ENCODE measurements around the gene EIF5A. TPM values are rescaled to one million over a fixed set of nuclear protein-coding genes. Genes with fewer than 3 reads are reported as not detected.
A peak's percentile ranks its signal among the peaks of the same experiment; 100 is the strongest.

Gene EIF5A
- total RNA-seq, 4 donors from 2014 or later = 115 to 384 (median 273) TPM

DNA sequence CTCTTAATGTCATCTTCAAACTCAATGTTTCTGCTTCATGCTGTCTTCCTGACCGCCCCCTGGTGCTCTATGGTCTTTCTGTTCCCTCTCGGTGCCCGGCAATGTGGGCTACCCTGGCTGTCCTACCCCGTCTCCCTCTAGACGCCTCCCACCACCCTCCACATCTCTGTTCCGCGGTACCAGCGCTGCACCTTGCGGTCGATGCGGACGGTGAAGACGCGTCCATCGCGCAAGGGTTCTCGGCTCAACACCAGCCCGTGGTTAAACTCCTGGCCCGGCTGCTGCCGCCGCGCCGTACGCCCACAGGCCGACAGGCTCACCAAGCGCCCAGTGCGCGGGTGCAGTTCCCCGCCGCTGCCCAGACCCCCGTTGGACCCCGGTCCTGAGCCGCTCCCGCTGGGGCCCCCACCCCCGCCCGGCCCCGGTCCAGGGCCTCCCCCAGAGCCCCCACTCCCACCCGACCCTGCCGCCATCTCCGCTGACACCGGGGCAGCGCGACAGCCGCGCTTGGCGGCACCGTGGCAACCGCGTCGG, 21.5 kb downstream of the EIF5A start, which contains the start of gene NEURL4:
Gene NEURL4 (minus strand): TSS at position 496 of the 534 bp plus-strand sequence. CDS start 23 bp downstream, at position 473.
- peak within 1 kb of the TSS; percentile 78 to 99 (median 93) for H3K4me3 ChIP-seq
- in situ Hi-C loops (cut with MboI; ENCODE audit: low sequenced_read_pairs in 4 of 4) (loop anchor here in 1 of 4 donors (25.0 kb wide), 1 partner anchor 292 kb away; the partner anchor contains the start of genes SLC16A11 and SLC16A13), intact Hi-C loops (cut with DNase I; ENCODE audit: low total_unique reads) (loop anchor here (1.0 to 5.0 kb wide), 3 partner anchors 21 to 233 kb away; partner anchors contain the start of genes EIF5A and SENP3)
- H3K9me3 ChIP-seq = no peaks in the 10 kb centered on the region
- H3K27me3 ChIP-seq = no peaks in the 10 kb centered on the region
- TF ChIP-seq, protein P1, sequence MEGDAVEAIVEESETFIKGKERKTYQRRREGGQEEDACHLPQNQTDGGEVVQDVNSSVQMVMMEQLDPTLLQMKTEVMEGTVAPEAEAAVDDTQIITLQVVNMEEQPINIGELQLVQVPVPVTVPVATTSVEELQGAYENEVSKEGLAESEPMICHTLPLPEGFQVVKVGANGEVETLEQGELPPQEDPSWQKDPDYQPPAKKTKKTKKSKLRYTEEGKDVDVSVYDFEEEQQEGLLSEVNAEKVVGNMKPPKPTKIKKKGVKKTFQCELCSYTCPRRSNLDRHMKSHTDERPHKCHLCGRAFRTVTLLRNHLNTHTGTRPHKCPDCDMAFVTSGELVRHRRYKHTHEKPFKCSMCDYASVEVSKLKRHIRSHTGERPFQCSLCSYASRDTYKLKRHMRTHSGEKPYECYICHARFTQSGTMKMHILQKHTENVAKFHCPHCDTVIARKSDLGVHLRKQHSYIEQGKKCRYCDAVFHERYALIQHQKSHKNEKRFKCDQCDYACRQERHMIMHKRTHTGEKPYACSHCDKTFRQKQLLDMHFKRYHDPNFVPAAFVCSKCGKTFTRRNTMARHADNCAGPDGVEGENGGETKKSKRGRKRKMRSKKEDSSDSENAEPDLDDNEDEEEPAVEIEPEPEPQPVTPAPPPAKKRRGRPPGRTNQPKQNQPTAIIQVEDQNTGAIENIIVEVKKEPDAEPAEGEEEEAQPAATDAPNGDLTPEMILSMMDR (IDR thresholded peaks at IDR 0.05 in 4 of 5, conservative IDR thresholded peaks at IDR 0.05 in 1 of 5) = no peak
- no peak for TF ChIP-seq POLR2A (IDR thresholded peaks at IDR 0.05)
- peaks cover 15 to 24% of the 10 kb centered on the region in 2 donors for H3K4me1 ChIP-seq
- DNase-seq (no peak), ATAC-seq (peak; percentile 14 to 21)
- H3K36me3 ChIP-seq = peaks cover 0 to 22% of the 10 kb centered on the region in 2 donors
- H3K27ac ChIP-seq = peak within 1 kb of the TSS; percentile 94 to 99 (median 96)

DNA sequence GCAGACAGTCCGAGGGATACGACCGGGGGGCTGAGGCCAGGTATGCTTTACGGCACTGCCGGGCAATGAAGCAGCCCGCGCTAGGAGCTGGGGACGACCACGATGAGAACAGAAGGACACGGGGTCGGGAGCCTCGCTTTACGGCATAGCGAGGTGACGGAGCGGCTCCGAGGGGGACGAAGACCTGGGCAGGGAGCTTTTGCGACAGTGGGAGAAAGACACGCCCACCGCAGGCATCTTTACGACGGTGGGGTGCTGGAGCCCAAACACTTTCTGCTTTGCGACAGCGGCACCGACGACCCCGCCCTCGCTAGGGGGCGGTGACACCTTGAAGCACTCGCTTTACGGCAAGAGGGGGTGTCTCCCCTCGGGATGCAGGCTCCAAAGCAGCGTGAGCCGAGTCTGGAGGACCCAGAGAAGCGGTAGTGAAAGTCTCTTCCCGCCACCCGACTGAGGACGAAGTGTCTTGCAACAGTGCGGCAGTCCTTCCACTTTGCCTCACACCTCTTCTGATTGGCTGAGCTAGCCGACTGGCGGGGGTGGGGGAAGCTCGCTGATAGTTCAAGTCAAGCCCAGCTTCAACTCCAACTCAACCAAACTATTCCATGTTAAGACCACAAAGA, 22.1 kb downstream of the EIF5A start:
- Histone ChIP-seq H3K4me1 (peaks cover 15 to 24% of the 10 kb centered on the region in 2 donors), H3K27me3 (peaks cover 0 to 3% (median 2%) of the 10 kb centered on the region in 3 donors), H3K27ac (peak overlapping the region; percentile 94 to 99 (median 96)), H3K4me3 (peak overlapping the region; percentile 78 to 99 (median 93)), H3K36me3 (peaks cover 0 to 16% of the 10 kb centered on the region in 2 donors), H3K9me3 (no peaks in the 10 kb centered on the region)
- peak; percentile 97 to 99 for DNase-seq
- peak; percentile 87 to 92 for TF ChIP-seq POLR2A (IDR thresholded peaks at IDR 0.05)
- TF ChIP-seq, protein P1 (IDR thresholded peaks at IDR 0.05 in 4 of 5, conservative IDR thresholded peaks at IDR 0.05 in 1 of 5) = no peak
- ATAC-seq = peak; percentile 87 to 88
- in situ Hi-C loops (cut with MboI; ENCODE audit: low sequenced_read_pairs in 4 of 4) (loop anchor here in 1 of 4 donors (25.0 kb wide), 1 partner anchor 292 kb away; the partner anchor contains the start of genes SLC16A11 and SLC16A13), intact Hi-C loops (cut with DNase I; ENCODE audit: low total_unique reads) (loop anchor here (1.0 to 5.0 kb wide), 3 partner anchors 21 to 233 kb away; partner anchors contain the start of genes EIF5A and SENP3)

DNA sequence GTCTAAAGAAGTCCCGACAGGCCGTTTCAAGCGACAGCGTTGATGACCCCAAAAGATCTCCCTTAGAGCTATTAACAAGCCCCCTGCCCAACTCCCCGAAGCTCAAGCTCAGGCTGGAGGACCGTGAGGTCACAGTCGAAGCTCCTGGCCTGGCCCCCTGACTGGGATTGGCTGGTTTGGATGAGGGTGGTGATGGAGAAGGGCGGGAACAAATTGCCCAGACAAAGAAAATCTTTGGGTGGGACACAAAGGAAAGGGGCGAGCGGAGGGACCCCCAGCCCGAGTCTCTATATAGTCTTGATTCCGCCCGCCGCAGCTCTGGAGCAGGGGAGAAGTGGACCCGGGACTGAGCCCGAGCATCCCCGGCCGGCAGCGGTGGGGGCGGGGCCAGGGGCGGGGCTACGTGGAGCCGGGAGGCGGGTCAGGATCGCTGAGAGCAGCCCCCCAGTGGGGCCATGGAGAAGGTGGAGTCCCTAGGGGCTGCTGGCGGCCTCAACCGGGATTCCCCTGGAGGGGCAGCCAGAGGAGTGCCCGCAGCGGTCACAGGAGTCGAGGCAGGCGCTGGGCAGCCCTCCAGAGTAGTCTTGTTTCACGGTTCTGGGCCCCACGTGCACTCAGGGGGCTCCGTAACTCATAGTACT, 22.7 kb downstream of the EIF5A start:
- Histone ChIP-seq H3K4me1 (peaks cover 15 to 24% of the 10 kb centered on the region in 2 donors), H3K4me3 (peak overlapping the region; percentile 78 to 99 (median 93)), H3K36me3 (peaks cover 0 to 10% of the 10 kb centered on the region in 2 donors), H3K9me3 (no peaks in the 10 kb centered on the region), H3K27me3 (peaks cover under 1 to 8% (median 7%) of the 10 kb centered on the region in 3 donors), H3K27ac (peak overlapping the region; percentile 94 to 99 (median 96))
- in situ Hi-C loops (cut with MboI; ENCODE audit: low sequenced_read_pairs in 4 of 4) = loop anchor here in 1 of 4 donors (25.0 kb wide), 1 partner anchor 293 kb away; the partner anchor contains the start of genes SLC16A11 and SLC16A13
- DNase-seq (peak; percentile 57 to 76), ATAC-seq (peak; percentile 65 to 70)
- TF ChIP-seq POLR2A (IDR thresholded peaks at IDR 0.05) = no peak
- TF ChIP-seq, protein P1 (IDR thresholded peaks at IDR 0.05 in 4 of 5, conservative IDR thresholded peaks at IDR 0.05 in 1 of 5) = no peak
- intact Hi-C loops (cut with DNase I; ENCODE audit: low total_unique reads) = loop anchor here (1.0 to 5.0 kb wide), 3 partner anchors 20 to 232 kb away; partner anchors contain the start of genes EIF5A and SENP3

DNA sequence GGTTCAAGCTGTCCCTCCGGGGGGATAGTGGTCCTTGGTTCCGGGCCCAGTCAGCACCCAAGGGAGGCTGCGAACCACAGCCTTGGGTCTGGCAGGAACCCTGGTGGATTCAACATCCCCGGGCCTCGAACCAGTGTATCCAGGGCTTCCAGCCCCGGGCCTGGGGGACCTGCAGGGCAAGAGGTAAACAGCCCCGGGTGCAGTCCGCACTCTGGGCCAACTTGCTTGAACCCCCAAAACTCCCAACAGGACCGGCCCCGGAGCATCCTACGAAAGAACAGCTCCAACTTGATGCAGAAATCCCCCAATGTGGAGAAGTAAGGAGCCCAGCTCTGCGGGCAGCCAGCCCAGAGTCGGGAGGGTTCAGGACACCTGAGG, 23.2 kb downstream of the EIF5A start:
- H3K4me1 ChIP-seq = peaks cover 15 to 24% of the 10 kb centered on the region in 2 donors
- ATAC-seq (no peak), DNase-seq (no peak)
- H3K27me3 ChIP-seq = peaks cover 6 to 10% (median 8%) of the 10 kb centered on the region in 3 donors
- peak overlapping the region; percentile 78 to 99 (median 93) for H3K4me3 ChIP-seq
- no peaks in the 10 kb centered on the region for H3K9me3 ChIP-seq
- H3K27ac ChIP-seq = peak overlapping the region; percentile 94 to 99 (median 96)
- peaks cover 0 to 5% of the 10 kb centered on the region in 2 donors for H3K36me3 ChIP-seq
- TF ChIP-seq, protein P1 (IDR thresholded peaks at IDR 0.05 in 4 of 5, conservative IDR thresholded peaks at IDR 0.05 in 1 of 5) = no peak
- TF ChIP-seq POLR2A (IDR thresholded peaks at IDR 0.05) = no peak
- in situ Hi-C loops (cut with MboI; ENCODE audit: low sequenced_read_pairs in 4 of 4) = loop anchor here in 1 of 4 donors (25.0 kb wide), 1 partner anchor 293 kb away; the partner anchor contains the start of genes SLC16A11 and SLC16A13
- intact Hi-C loops (cut with DNase I; ENCODE audit: low total_unique reads) = no loop called here

All from gastrocnemius medialis (tissue), 4 donors.